Prostate gland (tissue), 2 donors: Measurements from ENCODE around the gene SCN5A.

Experiments
- CTCF ChIP-seq, 4 experiments: fragments of 200-600 bp in 2 of 4; fragments of 450-650 bp in 2 of 4; sonication (generic) in 2 of 4; IDR thresholded peaks; 1 replicate in 3 of 4; 2 replicates in 1 of 4; pipeline ENCODE4 v1.5.1; 2016 to 2019; ENCODE audit warnings: antibody characterized with exemption in 4 of 4, mild to moderate bottlenecking in 2 of 4, moderate library complexity in 2 of 4
- POLR2A ChIP-seq: fragments of 450-650 bp; IDR thresholded peaks from one replicate; pipeline ENCODE4 v1.6.1; 2016; ENCODE audit warnings: antibody characterized with exemption, mild to moderate bottlenecking

GRCh38 chr3:38566215-38566528 is 83.3 kb downstream of the SCN5A start:
- TF ChIP-seq CTCF (IDR thresholded peaks at IDR 0.05), result no peak
- no peak for TF ChIP-seq POLR2A
